Neutrophil (primary cell): ENCODE data around the gene CCDC70.
A peak's percentile ranks its signal among the peaks of the same experiment; 100 is the strongest.

Experiments used
- H3K27ac ChIP-seq: fragments of 200-600 bp; sonication (generic); 2 replicates; pipeline ENCODE4 v1.5.1; 2016; ENCODE audit warnings: mild to moderate bottlenecking, moderate library complexity
- H3K27me3 ChIP-seq: fragments of 200-600 bp; sonication (generic); 2 replicates; pipeline ENCODE4 v1.6.0; 2016; ENCODE audit warnings: mild to moderate bottlenecking
- H3K36me3 ChIP-seq: fragments of 200-600 bp; sonication (generic); 2 replicates; pipeline ENCODE4 v1.5.1; 2017
- H3K4me1 ChIP-seq, 2 experiments: fragments of 200-600 bp in 1 of 2; sonication (generic) in 1 of 2; 1 replicate in 1 of 2; 2 replicates in 1 of 2; pipeline versions ENCODE4 v1.5.1 to v1.6.1; 2013 to 2016; ENCODE audit warnings: low read depth in 1 of 2, low read length in 1 of 2, mild to moderate bottlenecking in 1 of 2, moderate library complexity in 1 of 2; ENCODE audit not compliant: control insufficient read depth in 1 of 2, insufficient read depth in 1 of 2
- H3K4me3 ChIP-seq, 2 experiments: fragments of 200-600 bp in 1 of 2; sonication (generic) in 1 of 2; 1 replicate in 1 of 2; 2 replicates in 1 of 2; pipeline ENCODE4 v1.5.1; 2013 to 2016; ENCODE audit warnings: low read depth in 1 of 2, low read length in 1 of 2, mild to moderate bottlenecking in 1 of 2, moderate library complexity in 1 of 2
- H3K9me3 ChIP-seq: fragments of 200-600 bp; sonication (generic); 2 replicates; pipeline ENCODE4 v1.5.1; 2016
- TF ChIP-seq, protein P1 (sequence below): fragments of 200-600 bp; sonication (generic); IDR thresholded peaks from 2 replicates; pipeline ENCODE4 v1.5.1; 2016; ENCODE audit warnings: antibody characterized with exemption

Gene CCDC70

DNA sequence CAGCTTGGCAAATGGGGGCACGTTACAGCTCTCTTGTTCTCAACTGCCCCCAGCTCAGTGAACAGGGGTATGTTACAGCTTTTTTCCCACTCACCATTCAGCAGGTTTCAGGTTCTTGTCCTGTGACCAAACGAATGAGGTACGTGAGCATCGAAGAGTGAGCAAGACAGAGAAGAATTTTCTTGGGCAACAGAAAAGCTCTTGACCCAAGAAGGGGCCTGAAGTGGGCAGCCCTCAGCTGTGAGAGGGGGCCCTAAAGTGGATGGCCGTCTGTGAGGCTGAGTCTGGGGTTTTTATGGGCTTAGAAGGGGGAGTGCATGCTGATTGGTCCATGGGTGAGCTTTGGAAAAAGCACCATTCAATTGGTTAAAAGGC, 21.4 kb downstream of the CCDC70 start:
- H3K27ac ChIP-seq, result no peak overlapping the region
- TF ChIP-seq, protein P1, sequence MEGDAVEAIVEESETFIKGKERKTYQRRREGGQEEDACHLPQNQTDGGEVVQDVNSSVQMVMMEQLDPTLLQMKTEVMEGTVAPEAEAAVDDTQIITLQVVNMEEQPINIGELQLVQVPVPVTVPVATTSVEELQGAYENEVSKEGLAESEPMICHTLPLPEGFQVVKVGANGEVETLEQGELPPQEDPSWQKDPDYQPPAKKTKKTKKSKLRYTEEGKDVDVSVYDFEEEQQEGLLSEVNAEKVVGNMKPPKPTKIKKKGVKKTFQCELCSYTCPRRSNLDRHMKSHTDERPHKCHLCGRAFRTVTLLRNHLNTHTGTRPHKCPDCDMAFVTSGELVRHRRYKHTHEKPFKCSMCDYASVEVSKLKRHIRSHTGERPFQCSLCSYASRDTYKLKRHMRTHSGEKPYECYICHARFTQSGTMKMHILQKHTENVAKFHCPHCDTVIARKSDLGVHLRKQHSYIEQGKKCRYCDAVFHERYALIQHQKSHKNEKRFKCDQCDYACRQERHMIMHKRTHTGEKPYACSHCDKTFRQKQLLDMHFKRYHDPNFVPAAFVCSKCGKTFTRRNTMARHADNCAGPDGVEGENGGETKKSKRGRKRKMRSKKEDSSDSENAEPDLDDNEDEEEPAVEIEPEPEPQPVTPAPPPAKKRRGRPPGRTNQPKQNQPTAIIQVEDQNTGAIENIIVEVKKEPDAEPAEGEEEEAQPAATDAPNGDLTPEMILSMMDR, result no peak

DNA sequence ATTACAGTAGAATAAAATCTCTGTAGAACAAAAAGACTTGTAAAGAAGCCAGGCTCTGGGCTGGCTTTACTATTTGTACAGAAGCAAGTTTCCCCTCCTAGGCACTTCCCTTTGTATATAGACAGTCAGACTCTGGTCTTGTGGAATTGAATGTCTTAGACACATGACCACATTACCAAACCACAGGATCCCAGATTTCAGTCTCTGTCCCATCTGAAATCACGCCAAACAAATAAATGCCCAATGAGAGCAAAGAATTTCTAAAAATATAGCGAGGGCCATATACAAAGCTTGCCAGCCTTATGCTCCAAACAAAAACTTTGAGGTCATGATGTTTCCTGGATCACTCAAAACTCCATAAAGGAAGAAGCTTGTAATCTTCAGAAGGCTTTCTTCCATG, 23.9 kb downstream of the CCDC70 start:
- Histone ChIP-seq H3K27me3 (no peaks in the 10 kb centered on the region), H3K4me1 (no peaks in the 10 kb centered on the region), H3K27ac (no peak overlapping the region), H3K36me3 (no peaks in the 10 kb centered on the region), H3K9me3 (no peaks in the 10 kb centered on the region), H3K4me3 (no peak overlapping the region)
- TF ChIP-seq, protein P1, result no peak

More for the DNA sequence above, 21.4 kb downstream of the CCDC70 start:
- Histone ChIP-seq H3K4me3 (no peak overlapping the region), H3K36me3 (no peaks in the 10 kb centered on the region), H3K9me3 (no peaks in the 10 kb centered on the region), H3K27me3 (no peaks in the 10 kb centered on the region), H3K4me1 (no peaks in the 10 kb centered on the region)

- Histone ChIP-seq H3K27ac (no peak overlapping the region), H3K4me1 (peaks cover 6 to 7% of the 10 kb centered on the region in 2 experiments), H3K27me3 (no peaks in the 10 kb centered on the region), H3K36me3 (no peaks in the 10 kb centered on the region), H3K4me3 (no peak overlapping the region), H3K9me3 (no peaks in the 10 kb centered on the region)
- TF ChIP-seq, protein P1, result no peak
Measured at GRCh38 chr13:51887468-51887867, 25.7 kb downstream of the CCDC70 start.

DNA sequence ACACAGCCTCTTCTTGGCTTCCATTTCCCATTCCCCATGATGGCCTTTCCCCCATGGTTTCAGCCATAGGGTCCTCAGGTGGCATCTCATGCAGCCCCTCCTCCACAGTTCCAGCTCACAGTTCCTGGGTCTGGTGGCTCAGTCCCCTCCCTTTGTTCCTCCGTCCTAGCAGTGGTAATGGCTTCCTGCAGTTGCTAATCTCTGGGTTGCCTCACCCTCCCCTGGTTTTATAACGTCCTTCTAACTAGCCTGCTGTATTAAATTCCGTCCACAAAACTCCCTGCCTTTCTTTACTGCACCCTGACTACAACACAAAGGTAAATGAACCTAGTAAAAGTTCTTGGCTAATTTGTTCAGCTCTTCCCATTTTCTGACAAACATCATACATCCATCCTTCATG, 30.9 kb downstream of the CCDC70 start:
- Histone ChIP-seq H3K4me3 (no peak overlapping the region), H3K27me3 (no peaks in the 10 kb centered on the region)
- TF ChIP-seq, protein P1, result no peak

DNA sequence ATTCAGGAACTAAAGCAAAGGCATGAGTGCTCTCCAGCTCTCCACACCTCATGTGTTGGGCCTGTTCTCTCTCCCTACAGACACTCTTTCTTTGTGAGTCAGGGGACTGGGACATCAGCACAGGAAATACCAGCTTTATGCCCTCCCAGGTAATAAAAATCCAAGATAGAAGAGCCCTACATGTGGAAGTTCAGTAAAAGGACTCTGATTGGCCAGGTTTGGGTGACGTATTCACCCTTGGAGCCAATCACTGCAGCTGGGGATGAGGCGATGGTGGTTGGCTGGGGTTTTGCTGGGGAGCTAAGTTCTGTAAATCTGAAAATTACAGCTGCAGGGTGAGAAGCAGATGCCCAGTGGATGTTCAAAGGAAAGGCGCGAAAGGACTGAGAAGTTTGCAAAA, 32.5 kb downstream of the CCDC70 start:
- no peaks in the 10 kb centered on the region for H3K36me3 ChIP-seq
- H3K9me3 ChIP-seq, result no peaks in the 10 kb centered on the region
- TF ChIP-seq, protein P1, result no peak
- H3K27ac ChIP-seq, result no peak overlapping the region
- H3K4me1 ChIP-seq, result peaks cover 13 to 14% of the 10 kb centered on the region in 2 experiments
- H3K4me3 ChIP-seq, result no peak overlapping the region
- H3K27me3 ChIP-seq, result no peaks in the 10 kb centered on the region

More for the DNA sequence above, 30.9 kb downstream of the CCDC70 start:
- peak overlapping the region; percentile 18 for H3K27ac ChIP-seq
- H3K4me1 ChIP-seq, result peaks cover 13 to 14% of the 10 kb centered on the region in 2 experiments
- H3K36me3 ChIP-seq, result no peaks in the 10 kb centered on the region
- H3K9me3 ChIP-seq, result no peaks in the 10 kb centered on the region
